Stimulated activated CD4-positive, alpha-beta T cell treated with anti-CD3 and anti-CD28 coated beads, Interleukin-15, amount 100 ng/mL, for 48 hours (primary cell): ENCODE data around the gene VPS4A.

Experiments used
- DNase-seq, 2 donors: peaks; one replicate each; pipeline ENCODE4 v3.0.0-alpha.2; 2020; ENCODE audit warnings: low read depth in 2 of 2

VPS4A gene

GRCh38 chr16:69307091-69307490 is 4.1 kb upstream of the VPS4A start:
- DNase-seq, result no peak

DNA sequence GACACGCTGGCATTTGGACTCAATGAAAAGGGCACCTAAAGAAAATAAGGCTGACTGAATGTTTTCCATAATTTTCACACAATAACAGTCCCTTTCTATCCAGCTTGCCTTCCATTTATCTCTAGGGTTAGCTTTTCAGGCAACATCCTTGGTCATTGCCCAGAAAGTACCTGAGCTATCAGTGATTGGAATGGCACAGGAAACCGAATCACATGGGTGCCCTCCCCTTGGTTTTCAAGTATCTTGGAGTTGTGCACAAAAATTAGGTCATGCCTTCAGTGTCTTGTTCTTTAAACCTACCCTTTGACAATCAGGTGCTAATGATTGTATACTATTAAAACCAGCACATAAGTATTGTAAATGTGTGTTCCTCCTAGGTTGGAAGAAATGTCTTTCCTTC is 3.3 kb upstream of the VPS4A start:
- no peak for DNase-seq

GRCh38 chr16:69309316-69309715 is 1.8 kb upstream of the VPS4A start:
- no peak for DNase-seq

DNA sequence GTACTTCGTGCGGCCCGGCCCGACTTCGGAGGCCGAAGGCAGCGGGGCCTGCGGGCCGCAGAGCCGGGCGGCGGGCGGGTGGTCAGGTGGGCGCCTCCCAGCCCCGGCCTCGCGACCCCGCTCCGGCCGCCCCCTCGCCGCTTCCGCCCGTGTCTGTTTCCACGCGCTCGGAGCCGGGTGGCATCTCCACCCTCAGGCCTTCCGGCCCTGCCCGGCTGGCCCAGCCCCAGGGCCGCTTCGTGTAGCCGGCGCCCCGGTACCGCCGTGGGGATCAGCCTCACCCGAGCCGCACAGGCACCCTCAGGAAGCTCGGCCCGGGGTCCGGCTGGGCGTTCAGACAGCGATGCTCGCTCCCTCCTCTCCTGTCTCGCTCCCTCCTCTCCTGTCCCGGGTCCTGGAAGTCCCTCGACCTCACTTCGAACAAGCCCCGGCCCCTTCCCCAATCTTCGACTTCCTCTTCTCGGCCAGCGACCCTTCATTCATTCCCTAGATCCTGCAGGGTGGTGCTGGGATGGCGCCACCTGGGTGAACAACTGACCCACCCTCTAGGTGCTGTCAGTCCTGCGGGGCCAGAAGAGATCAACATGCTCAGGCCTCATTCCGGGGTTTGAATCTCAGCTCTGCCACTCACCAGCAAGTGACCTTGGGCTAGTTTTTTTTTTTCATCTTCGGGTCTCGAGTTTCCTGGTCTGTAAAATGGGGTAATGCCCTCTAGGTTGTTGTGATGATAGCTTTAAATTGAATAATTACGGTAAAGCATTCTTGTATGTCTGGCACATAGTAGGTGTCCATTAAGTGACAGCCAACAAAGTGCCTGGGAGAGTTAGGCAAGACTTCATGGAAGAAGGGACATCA is 610 bp downstream of the VPS4A start:
- peak in 1 of 2 donors; percentile 13 for DNase-seq

GRCh38 chr16:69313469-69313868 is 2.3 kb downstream of the VPS4A start:
- no peak for DNase-seq

DNA sequence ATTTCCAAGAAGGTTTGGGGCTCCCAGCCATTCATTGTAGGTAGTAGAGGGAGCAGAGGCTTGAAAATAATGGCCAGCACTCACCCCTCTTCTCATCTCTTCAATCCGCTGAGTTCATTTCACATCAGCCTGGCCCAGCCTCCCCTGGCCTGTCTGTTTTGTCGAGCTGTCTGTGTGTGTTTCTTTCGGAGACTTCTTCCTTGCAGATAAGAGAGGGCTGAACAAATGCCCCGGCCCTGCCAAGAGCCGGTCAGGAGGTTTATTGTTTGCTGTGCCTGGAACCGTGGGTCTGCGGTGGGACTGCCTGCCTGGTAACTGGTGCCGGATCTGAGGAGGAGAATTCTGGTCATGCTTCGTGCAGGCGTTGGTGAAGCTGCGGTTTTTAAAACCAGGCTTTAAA is 3.4 kb downstream of the VPS4A start:
- DNase-seq, result no peak

- DNase-seq, result no peak
Observed at GRCh38 chr16:69315486-69316311, 4.5 kb downstream of the VPS4A start.

- no peak for DNase-seq
Observed at GRCh38 chr16:69316595-69317034, 5.5 kb downstream of the VPS4A start.

- DNase-seq, result no peak
Observed at GRCh38 chr16:69318177-69318910, 7.2 kb downstream of the VPS4A start.

- no peak for DNase-seq
Observed at GRCh38 chr16:69318911-69319289, 7.8 kb downstream of the VPS4A start.

GRCh38 chr16:69319381-69319780 is 8.2 kb downstream of the VPS4A start:
- no peak for DNase-seq

DNA sequence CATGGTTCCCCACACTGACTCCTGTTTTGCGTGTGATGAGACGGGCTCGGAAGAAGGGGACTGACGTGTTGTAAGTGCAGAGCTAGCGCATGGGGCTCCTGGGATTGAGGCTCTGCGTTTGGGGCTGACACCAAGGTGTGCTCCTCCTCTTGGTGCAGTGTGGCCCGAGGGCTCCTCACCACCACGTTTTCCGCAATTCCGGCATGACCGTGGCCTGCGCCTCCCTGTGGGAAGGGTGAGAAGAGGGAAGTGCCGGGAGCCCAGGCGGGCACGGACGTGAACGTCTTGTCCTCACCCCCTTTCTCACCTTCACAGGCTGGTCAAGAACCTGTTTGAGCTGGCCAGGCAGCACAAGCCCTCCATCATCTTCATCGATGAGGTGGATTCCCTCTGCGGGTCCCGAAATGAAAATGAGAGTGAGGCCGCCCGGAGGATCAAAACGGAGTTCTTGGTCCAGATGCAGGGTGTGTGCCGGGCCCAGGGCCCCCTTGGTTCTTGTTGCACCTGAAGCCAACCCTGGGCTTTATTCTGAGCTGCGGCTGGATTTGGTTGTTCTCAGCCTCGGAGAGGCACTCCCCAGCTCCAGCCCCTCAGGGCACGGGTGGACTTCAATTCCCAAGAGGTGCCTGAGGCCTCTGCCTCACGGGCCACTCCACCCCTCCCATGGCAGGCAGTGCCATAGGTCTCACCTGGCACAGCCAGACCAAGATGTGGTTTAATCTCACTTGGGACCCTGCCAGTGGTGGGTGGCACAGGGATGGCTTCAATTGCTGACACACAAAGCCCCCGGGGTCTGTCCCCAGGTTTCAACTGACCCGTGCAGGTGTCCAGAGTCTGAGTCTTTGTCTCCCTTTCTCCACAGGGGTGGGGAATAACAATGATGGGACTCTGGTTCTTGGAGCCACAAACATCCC is 8.9 kb downstream of the VPS4A start:
- no peak for DNase-seq

DNA sequence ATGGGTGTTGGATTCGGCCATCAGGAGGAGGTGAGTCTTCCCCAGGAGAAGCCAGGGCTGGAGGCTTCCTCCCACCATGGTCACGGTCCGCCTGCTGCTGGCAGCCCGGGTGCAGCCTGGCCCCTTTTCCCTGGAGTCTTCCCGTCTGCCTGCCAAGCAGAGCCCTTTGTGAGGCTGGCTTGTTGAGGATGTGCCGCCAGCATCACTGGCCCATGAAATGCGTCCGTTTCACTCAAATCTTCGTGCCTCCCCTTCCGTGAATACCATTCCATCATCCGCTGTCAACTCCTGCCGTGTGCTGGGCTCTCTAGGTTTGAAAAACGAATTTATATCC is 9.6 kb downstream of the VPS4A start:
- no peak for DNase-seq

- no peak for DNase-seq
Observed at GRCh38 chr16:69321080-69321479, 9.9 kb downstream of the VPS4A start.

DNA sequence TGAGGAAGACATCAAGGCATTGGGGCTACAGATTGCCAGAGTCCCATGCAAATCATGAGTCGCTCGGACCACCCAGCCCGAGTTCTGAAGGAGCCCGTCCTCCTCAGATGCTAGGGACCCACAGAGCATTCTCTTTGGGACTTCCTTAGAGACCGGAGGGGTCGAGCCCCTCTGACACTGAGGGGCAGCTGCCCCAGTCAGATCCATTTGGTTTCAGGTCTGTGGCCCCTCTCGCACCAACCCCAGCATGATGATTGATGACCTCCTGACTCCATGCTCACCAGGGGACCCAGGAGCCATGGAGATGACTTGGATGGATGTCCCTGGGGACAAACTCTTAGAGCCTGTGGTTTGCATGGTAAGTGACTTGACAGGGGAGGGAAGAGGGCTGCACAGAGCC is 11.2 kb downstream of the VPS4A start:
- no peak for DNase-seq

GRCh38 chr16:69323415-69323814 is 12.3 kb downstream of the VPS4A start:
- DNase-seq, result no peak

DNA sequence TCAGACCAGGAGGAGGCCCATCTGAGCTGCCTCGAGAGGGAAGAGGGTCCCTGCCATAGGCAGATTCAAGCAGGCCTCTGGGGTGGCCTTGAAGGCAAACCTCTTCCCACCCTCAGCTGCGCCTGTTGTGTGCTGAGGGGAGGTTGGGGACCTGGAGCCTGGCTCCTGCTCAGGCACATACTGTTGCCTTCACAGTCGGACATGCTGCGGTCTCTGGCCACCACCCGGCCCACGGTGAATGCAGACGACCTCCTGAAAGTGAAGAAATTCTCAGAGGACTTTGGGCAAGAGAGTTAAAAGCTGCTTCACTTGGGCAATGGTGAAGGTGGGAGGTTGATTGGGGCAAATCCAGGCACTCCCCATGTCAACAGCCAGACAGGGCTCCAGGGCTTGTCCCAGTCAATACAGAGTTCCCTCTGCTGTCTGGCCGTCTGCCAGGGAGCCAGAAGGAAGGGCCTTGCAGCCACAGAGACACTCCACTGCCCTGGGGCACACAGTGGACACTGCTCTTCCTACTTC is 12.9 kb downstream of the VPS4A start:
- no peak for DNase-seq

DNA sequence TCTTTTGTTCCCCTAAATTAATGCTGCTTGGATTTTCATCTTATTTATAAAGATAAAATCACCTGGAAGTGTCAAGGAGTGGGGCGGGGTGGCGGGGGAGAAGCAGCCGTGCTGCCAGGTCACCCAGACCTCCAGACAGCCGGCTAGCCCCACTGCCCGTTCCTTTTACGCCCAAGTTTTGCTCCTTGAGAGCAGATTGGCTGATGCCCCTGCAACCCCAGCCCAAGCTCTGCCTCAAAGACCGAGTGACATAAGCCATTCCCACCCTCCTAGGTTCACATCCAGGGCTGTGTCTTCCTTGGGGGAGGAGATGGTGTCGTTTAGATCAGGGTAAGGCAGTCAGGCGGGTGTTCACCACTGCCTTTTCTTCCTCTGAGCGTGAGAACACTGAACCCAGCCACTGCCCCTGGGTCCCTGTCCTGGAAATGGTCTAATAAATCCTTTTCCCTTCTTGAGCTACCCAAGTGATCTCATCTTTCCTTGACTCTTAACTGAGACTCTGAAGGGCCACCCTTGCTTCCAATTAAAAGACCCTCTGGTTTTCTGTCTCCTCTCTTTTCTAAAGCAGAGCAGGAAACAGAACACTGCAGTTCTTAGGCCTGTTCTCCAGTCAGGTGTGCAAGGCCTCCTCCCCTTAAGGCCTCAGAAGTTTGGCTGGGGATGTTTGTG is 13.6 kb downstream of the VPS4A start:
- DNase-seq, result no peak

DNA sequence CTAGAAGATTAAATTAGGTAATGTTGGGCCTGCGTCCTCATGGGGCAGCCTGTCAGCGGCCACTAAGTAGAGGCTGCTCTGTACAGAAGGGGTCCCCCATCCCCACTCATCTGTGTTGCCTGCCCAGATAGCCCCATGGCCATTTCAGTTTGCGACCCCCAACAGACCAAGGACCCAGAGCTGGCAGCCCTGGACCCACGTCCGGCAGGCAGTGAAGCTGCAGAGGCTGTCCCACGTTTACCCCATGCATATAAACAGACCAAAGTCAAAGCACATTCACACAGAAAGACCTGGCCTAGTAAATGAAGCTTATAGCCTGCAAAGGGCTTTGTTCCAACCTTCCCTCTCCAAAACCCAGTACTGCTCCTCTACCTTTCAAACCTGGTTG is 14.6 kb downstream of the VPS4A start:
- no peak for DNase-seq

DNA sequence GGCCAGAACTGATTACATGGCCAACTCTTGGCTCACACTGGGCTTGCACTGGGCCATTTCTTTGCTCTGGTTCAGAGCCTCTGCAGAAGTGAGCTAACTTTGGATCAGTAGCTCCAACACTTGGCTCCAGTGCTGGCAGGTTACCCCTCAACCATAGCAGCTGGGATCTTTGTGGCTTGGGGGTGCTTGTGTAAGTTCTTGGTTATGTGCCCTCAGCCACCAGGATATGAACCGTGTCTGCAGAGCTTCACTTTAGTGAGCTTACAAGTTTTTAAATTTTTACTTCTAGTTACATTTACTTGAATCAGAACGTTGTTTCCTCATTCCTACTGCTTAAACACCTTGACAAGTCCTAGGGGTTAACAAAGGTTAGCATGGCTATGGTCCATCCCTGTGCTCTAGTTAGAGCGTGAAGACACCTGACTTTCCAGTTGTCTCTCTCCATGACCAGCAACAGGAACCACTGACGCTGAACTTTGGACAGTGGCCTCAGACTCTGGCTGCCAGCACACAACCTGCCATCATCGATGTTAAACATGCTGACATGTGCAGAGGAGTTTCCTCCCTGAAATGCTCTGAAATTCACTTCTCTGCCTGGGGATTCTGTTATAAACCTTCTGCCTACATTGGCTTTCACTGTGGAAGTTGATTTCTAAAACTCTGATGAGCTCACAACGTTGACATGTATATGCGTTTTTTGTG is 15.2 kb downstream of the VPS4A start:
- DNase-seq, result no peak
